KBM-7 (cell line): ENCODE measurements around the gene NBPF1.
"Not testable (repeated sequence)": the region's sequence is repeated elsewhere in the genome, so short reads cannot be mapped to it uniquely, and the experiment has no call there.

Experiments
- DNase-seq: peaks from one replicate; pipeline ENCODE4 v3.0.0-alpha.2; 2015
- in situ Hi-C: fragments of 300-500 bp; cut with MboI; formaldehyde crosslinking; loops from 2 replicates; pipeline ENCODE4 v1.14.3; 2020; ENCODE audit warnings: low sequenced_read_pairs, low pct_unique_long_range_greater_than_20kb, mixed read lengths

The NBPF1 gene

DNA sequence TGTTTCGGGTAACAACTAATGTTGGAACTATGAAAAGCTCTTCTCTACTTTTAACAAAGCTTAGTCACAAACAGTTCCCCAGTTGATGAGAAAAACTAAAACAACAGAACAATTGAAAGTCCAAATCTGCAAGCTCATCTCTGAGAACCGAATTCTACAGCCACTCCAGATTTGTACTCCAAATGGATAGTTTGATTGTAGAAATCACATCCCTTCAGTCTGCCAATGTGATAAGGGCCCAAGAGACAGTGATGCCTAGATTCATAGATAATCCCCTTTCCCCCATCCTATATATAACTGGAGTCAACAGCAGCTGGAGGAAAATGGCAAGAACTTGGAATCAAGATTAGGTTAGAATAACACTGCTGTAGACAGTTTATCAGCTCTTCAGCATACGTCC, 85.0 kb downstream of the NBPF1 start:
- in situ Hi-C loops, DNase-seq: not testable (repeated sequence)

DNA sequence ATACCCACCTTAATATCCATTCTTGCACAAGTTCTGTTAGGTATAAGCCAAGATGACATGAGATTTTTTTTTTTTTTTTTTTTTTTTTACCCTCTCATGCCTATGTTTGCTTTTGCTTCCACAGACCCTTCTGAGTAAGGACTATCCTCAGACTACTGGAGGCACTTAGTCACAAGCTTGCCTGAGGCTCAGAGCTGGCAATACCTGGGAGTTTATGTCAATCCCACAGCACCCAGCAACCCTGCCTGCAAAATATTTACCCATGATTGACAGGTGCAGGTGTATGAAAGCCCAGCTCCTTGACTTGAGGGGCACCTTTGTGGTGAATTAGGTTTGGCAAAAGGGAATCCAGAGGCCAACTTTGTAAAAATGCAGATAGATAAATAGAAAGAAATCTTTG, 87.6 kb downstream of the NBPF1 start:
- DNase-seq, in situ Hi-C loops: not testable (repeated sequence)

DNA sequence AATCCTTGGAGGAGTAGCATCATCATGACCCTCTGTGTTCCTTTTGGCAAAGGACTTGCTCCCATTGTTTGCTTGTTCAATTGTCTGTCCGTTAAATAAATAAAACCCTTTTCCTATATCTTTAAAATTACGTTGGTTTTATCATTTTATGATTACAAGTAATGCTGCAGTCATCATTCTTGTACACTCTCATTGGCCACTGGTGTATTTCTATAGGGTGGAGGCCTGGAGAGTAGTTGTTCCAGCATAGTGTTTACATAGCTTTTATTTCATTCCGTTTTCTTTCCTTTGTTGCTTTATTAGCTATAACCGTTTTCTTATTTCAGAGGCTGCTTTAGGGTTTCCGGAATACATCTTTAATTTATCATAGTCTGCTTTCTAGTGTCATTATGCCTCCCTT, 91.7 kb downstream of the NBPF1 start:
- DNase-seq, in situ Hi-C loops: not testable (repeated sequence)

- in situ Hi-C loops, result no loop called here
- no peak for DNase-seq
These were observed 92.1 kb downstream of the NBPF1 start for GRCh38 chr1:16521288-16521583.

DNA sequence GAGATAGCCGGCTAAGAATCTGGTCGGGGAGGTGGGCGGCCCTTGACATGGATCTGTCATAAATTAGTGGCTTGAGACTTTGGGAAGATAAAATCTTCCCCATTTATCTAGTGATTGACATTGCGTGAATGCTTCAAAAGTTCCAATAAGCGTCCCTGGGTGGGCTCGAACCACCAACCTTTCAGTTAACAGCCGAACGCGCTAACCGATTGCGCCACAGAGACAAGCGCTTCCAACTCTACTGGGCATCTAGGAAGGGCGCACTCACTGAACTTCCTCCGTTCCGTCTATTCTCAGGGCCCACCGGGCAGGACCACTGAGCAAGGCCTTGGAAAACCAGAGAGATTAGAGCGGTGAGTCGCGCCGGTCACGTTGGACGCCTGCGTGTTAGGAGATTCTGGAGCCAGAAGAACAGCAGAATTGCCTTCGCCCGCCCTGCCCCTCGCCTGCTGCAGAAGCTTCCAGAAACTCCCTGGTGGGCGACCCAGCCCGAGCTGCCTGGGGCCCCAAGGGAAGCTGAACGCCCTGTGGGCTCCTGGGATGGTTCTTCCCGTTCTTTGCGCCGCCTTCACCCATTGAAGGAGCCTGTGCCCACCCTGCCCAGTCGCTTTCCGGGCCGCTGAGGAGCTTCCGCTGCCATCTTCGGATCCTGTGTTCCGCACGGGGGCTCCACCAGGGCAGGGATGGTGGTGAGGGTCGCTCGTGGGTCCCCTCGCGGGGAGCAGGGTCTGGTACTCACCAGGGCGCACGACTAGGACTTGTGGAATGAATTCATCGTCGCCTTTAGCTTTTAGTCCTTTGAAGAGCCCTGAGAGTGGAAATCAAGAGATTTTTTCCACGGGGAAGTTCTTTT, 92.7 kb downstream of the NBPF1 start:
- not testable (repeated sequence) for DNase-seq

GRCh38 chr1:16519255-16519951, 94.0 kb downstream of the NBPF1 start:
- in situ Hi-C loops, DNase-seq: not testable (repeated sequence)

More for the DNA sequence above, 92.7 kb downstream of the NBPF1 start:
- in situ Hi-C loops, result not testable (repeated sequence)

- in situ Hi-C loops, DNase-seq: not testable (repeated sequence)
These were observed 94.5 kb downstream of the NBPF1 start for GRCh38 chr1:16518913-16519254.

DNA sequence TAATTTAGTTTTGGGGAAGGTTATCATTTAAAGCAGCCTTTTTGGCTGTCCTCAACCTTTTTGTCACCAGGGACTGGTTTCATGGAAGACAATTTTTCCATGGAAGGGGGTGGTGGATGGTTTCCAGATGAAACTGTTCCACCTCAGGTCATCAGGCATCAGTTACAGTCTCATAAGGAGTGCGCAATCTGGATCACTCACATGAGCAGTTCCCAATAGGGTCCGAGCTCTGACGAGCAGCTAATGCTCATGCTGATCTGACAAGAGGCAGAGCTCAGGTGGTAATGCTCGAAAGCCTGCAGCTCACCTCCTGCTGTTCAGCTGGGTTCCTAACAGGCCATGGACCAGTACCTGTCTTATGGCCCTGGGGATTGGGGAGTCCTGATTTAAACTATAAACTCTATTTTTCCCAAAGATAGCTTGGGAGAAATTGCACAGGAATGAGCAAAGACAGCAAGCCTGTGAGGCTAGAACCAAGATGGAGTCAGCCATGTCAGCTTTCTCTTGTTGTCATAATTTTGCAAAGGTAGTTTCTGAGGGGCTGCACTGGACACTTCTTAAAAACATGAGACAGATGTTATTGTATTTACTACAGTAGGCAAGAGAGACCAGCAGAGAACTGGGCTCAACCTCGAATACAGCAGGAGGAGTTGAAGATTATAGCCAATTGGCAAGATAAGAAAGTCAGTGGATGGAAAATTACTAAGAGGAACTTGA, 96.5 kb downstream of the NBPF1 start:
- in situ Hi-C loops, DNase-seq: not testable (repeated sequence)

DNA sequence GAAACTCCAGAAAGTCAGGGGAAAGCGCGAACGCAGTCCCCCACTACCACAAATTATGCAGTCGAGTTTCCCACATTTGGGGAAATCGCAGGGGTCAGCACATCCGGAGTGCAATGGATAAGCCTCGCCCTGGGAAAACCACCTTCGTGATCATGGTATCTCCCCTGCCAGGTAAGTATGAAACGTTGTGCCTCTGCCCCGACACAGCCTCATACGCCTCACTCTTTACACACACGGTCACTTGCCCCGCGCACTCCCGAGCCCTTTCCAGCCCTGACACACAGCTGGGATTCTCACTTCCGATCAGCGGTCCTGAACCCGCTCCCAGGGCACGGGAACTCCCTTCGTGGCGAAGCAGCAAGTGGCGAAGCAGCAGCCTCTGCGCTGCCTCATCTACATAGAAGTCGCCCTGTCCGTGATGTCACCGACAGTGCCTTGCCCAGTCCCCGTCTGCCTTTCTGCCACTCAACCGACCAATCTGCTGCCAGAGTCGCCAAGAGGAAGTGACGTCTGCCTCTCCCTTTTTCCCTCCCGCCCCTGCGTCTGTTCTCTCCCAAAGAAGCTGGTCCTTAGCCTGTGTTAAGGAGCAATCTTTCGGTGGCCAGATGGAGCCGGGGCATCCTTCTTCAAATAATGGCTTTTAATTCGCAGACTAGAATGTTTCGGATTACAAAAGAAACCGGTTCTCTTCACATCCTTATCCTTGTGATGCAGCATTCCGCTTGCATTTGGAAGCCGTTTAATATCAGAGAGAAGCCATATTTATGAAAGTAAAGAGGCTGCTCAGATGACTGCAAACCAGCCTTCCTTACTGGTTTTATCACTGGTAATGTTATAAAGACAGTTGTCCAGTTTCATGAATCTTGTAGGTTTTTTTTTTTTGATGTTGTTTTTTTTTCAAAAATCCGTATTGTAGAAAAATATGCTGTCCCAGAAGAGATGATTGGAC, 99.0 kb downstream of the NBPF1 start, which contains the start of gene RNU1-1:
Gene RNU1-1, minus strand, starts transcription at position 179 of the 949 bp plus-strand sequence.
- DNase-seq, result peak; percentile 78
- in situ Hi-C loops, result not testable (repeated sequence)

DNA sequence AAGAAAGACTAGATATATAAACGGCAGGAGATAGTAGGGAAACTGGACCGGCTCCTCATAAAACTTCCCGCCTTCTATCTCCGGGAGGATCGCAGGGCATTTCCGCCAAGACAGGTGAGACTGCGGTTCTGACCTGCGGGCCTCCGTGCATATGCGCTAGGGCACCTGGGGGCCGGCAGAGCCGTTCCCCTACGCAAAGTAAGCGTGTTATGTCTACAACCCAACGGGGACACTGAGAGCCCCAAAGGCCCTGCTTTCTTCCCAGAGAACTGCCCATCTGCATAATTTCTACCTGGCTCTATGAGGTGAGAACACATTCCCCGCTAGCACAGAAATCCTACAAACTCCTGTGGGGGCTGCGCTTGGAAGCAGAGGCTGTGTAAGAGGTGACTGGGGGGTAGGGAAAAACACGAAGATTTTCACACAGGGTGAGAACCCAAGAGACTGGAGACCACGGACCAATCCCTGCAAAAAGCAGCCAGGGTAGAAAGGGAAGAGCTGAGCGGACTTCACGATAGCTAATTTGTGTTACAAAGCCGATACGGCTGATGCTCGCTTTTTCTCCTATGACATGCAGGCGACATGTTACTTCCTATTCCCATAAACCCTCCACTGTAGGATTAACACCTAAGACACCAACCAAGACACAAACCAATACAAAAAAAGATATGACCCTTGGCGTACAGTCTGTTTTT, 99.8 kb downstream of the NBPF1 start:
- in situ Hi-C loops, result not testable (repeated sequence)
- DNase-seq, result peak; percentile 93

DNA sequence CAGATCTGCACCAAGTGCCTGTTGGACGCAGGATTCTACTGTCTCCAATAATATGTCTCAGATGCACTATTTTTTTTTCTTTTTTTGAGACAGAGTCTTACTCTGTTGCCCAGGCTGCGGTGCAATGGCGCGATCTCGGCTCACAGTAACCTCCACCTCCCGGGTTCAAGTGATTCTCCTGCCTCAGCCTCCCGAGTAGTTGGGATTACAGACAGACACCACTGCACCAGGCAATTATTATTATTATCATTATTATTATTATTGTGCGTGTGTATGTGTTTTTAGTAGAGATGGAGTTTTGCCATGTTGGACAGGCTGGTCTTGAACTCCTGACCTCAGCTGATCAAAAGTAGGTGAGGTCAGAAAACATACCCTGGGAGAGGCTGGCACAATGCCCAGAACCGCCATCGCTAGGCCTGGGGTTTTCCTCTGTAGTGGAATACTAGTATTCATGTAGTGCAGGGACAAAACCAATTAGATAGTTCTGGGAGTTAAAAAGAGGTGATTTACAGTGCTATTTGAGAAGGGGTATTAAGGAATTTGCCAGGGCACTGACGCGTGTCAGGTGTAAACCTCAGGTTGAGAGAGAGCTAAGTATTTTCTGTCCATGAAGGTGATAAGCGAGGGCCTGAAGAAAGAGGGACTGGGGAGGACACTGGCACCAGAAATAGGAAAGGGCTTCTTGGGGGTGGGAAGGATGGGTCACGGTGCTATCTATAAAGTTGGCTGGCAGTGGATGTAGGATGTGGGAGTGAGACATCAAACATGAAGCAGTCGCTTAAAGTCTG, 100.5 kb downstream of the NBPF1 start:
- in situ Hi-C loops, DNase-seq: not testable (repeated sequence)
